Measurements from ENCODE around the gene CDH23. TPM values are rescaled to one million over a fixed set of nuclear protein-coding genes. Genes with fewer than 3 reads are reported as not detected.

Gene CDH23
- polyA plus RNA-seq, 1 donor, result 0.90 TPM

DNA sequence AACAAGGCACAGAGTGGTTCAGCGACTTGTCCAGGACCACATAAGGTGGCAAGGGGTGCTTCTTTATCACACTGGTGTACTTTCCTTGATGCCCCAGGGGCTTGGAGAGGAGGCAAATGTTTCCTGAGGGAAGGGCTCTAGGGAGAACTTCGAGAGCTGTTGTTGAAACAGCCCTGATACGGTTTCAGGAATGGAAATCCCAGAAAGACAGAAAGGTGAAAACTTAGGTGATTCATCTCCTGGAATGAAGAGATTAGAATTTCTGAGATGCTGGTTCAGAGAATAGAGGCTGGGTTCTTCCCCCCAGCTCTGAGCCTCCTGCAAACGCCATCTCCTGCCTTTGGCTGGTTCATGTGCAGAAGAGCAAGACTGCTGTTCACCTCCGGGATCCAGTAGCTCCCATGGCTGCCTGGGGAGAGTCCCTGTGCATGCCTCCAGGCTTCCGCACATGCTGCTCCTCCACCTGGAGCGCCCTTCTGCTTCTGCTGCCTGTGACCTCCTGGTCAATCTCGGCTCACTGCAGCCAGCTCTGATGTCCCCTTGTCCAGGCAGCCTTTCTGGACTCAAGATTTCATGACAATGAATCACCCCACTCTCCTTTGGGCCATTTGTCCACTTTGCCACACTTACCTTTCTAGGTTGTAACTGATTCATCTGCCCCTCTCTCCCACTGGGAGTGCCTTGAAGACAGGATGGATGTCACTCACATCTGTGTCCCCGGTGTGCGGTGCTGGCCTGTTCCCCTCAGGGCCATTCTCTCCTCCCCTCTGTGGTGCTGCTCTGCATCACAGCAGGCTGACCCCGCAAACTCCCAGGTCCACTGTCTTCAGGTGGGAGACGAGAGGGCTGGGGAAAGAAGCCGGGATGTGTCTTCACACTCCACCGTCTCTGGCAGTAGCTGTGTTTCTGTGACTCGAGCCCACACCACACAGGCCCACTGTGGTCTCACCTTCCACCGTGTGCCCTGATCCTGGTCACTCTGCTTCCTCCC, 3.6 kb upstream of the CDH23 start:
- DNase-seq, result no peak

DNA sequence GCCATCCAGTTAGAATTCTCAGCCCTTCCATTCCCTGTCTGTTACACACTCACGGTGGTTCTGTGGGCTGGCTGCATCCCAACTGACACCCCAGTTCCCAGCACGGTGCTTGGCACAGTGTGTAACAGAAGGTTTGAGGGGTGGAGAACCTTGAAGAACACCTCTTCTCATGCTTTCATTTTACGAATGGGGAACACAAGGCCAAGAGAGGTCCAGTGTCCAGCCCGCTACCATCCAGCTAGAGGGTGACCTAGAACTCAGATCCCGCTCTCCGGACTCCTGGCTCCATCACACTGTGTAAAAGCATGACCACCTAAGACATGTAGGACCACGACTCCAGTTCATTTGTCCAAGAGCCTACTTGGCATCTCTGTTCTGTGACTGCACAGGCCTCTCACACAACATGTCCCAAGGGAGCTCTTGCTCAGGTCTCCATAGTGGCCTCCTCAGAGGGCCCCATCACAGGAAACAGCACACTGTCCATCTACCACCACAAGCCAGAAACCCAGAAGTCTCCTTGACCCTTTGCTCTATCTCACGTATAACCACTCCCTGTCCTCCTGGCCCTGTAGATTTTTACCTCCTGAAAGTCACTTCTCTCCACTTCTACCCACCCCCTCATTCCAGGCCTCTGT, 2.8 kb upstream of the CDH23 start:
- no peak for DNase-seq

- DNase-seq, result no peak
Measured at GRCh38 chr10:71394926-71395562, 1.7 kb upstream of the CDH23 start.

DNA sequence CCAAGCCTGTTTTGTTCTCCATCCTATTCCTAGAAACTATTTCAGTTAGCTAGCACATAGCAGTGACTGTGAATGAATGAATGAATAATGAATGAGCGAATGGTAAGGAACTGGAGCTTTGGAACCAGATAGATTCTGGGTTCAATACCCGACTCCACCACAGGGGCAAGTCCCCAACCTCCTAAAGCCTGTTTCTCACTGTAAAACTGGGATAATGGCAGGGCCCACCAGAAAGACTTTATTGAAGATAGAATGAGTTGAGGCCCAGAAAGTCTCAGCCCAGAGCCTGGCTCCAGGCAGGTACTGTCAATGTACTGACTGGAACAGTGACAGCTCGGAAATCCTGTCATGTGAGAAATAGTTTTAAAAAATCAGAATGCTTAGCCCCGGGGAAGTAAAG, 1.1 kb upstream of the CDH23 start:
- DNase-seq, result no peak

GRCh38 chr10:71396084-71396710, 523 bp upstream of the CDH23 start:
- DNase-seq, result peak; percentile 74

DNA sequence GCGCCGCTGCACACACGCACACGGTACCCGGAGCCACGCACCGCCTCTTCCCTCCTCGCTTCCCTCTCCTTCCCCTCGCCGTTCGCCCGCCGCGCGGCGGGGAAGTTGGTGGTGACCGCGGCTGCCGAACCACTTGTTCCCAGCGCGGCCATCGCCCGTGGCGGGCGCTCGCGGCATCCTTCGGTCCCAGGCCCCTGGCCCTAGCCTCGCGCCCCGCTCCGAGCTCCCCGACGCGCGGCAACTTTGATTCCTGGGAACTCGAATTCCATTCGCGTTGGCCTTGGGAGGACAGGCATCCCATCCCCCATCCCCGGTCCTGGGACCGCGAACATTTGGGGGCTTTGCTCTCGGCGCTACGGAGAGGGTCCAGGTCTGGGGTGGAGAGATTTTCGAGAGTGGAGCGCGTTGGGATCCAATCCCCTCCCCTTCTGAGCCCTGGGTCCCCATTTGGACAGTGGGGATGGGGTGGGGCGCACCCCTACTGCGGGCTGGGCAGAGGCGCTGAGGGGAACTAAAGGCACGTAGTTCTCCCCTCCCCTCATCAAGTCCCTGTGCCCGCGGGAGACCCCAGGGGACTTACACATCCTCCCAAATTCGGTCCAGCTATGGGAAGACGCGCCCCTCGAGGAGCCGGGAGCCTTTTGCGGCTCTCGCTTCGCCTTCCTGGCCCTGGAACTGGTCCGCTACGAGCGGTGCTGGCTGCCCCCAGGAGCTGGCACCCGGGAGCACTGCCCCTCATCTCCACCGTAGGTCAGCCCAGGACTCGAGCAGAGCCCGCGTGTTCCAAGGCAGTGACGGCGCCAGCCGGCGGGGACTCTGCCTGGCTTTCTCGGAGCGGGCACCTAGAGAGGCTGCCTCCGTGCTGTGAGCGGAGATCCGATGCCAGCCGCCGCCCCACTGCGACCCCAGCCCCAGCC, 834 bp downstream of the CDH23 start:
- no peak for DNase-seq

DNA sequence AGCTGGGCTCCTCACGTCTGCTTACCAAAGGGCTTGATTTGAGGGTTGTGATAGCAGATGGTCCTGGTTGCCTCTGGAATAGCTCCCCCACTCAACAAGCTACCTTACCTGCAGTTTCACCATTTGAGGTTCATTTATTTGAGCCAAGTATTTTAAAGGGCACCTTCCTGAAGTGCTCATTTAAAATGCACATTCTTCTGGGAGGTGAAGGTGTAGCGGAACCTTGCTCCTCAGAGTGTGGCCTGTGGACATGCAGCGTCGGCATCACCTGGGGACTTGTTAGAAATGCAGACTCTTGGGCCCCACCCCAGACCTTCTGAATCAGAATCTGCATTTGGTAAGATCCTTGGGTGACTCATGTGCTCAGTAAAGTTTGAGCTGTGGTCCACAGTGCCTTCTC, 2.3 kb downstream of the CDH23 start:
- no peak for DNase-seq

GRCh38 chr10:71399946-71400345, 3.2 kb downstream of the CDH23 start:
- DNase-seq, result no peak

GRCh38 chr10:71401056-71401455, 4.3 kb downstream of the CDH23 start:
- DNase-seq, result no peak

DNA sequence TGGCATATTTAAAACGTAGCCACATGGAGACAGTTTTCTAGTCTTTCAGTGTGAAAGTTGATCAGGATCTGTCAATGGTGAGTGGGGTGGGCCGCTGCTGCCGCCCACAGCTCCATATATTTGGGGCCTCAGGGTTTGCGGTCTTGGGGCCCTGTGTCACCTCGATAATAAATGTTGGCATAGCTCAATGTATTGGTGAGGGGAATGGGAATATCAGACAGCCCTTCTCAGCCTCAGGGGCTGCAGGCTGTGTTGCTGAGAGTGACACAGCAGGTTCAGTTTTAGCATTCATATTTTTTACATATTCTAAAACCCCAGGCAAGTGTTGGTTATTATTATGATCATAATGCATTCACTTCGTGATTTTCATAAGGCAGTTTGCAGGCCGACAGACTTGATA, 5.3 kb downstream of the CDH23 start:
- no peak for DNase-seq

- no peak for DNase-seq
Measured at GRCh38 chr10:71404503-71405295, 8.0 kb downstream of the CDH23 start.

GRCh38 chr10:71406878-71407277, 10.2 kb downstream of the CDH23 start:
- DNase-seq, result no peak

DNA sequence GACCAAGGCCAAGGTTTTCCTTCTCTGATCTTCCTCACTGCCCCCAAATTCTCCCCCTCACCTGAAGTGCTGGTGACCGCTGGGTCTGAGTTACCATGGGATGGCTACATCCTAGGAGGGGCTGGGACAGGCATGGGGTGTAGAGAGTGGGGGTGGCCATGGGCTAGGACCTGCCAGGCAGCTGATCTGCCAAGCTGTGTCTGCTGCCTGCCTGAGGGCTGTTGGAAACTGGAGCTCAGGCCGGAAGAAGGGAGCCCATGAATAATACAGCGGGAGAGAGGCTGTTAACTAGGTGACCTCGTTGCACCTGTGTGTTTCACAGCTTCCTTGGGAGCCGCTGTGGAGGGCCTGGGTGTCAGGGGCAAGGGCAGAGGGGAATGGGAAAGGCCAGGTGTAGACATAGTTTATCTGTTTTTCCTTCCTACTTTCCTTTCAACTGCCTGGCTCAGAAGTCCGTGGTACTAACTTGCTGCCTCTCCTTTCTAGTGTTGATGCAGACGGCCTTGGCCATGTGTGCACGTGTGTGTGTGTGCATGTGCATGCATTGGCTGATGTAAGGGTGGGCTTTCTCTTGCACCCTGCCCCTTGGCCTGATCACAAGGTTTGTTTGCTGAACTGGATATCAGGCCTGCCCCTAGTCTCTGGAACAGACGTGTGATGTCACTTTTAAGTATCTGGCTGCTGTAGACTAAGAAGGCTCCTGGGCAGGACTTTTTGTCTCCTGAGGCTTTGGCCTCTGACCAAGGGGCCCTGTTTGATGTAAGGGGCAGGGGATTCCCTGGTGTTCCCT, 11.9 kb downstream of the CDH23 start:
- DNase-seq, result no peak

DNA sequence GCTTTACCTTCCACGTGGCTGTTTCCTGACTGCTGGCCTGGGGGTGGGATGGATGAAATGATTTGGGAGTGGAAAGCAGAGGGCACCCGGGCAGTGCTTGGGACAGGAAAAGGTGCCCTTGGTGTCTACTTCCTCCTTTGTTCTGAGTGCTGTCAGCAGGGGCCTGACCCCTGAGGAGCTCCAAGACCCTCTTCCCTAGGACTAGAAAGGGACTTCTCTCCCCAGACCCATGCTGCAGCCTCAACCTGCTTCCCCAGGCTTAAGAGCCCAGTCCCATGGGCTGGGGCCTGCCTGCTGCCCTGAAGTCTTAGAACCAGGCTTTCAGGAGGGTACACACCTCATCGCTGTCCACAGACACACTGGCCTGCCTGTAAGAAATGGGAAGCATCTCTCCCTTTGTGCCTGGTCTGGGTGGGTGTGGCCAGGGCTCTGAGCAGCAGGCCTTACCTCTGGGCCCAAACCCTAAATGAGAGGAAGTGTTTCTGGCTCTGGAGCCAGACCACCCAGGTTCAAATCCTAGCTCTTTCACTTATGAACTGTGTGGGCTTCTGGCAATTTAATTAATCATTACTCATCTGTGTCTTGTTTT, 12.9 kb downstream of the CDH23 start:
- DNase-seq, result no peak

DNA sequence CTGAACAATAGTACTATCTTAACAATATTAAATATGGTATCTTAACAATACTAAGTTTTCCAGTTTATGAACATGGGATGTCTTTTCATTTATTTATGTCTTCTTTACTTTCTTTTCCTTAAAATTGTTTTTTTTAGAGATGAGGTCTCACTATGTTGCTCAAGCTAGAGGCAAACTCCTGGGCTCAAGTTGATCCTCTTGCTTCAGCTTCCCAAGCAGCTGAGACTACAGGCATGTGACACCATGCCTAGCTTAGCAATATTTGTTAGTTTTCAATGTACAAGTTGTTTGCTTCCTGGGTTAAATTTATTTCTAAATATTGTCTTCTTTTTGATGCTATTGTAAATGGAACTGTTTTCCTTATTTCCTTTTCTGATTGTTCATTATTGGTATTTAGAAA, 16.9 kb downstream of the CDH23 start:
- DNase-seq, result no peak

DNA sequence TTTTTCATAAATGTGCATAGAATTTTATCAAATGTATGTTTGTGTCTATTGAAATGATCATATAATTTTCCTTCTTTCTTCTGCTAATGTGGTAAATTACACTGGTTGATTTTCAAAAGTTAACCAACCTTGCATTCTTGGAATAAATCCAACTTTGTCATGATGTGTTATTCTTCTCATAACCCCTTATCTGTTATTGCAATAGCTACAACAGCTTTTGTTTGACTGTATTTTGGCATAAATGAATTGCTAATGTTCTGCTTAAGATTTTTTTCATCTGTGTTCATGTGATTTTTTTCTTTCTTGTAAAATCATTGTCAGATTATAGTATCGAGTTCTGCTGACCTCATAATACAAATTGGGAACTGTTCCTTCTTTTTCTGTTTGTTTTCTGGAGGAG, 17.6 kb downstream of the CDH23 start:
- DNase-seq, result no peak

DNA sequence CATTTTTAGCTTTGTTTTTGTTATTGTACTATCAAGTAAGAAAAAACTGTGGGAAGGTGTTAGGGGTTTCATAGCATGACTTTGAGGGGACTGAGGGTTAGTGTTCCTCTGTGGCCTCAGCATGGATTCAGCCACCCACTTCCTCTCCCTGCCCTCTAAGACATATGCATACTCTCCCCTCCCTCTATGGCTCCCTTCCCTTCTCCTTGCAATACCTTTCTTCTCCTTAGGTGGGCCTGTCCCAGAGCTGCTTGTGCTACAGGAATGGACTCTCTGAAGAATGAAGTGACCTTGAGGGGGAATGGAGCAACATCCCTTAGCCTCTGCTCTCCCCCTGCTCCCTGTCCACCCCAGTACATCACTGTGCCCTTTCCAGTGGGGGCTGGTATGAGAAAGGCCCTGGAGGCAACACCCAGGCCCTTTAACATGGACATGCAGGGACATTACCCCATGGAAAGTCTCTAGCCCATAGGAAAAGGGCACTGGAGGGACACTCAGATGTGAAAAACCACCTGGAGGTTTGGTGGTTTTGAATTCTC, 22.4 kb downstream of the CDH23 start:
- no peak for DNase-seq

GRCh38 chr10:71419750-71420149, 23.0 kb downstream of the CDH23 start:
- no peak for DNase-seq

DNA sequence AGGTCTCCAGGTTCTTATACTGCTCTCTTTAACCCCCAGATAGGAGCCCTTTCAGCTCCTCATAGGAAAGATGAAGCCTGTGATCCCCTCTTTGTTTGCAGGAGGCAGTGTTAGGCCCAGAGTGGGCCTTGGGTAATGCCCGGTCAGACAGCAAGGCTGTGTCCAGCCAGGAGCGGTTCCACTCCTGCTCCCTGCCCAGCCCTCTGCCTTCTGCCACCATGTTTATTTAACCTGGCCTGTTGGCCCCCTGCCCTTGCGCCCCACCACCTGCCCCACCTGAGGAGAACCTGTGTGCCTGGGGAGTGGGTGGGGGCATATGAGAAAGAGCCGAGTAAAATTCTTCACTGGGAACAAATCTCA, 24.3 kb downstream of the CDH23 start:
- DNase-seq, result no peak

Data from left kidney (tissue), 2 donors.